Neural cell (in vitro differentiated cells): Measurements from ENCODE around the gene FTMT. TPM values are rescaled to one million over a fixed set of nuclear protein-coding genes. Genes with fewer than 3 reads are reported as not detected.
"Not testable (repeated sequence)": the region's sequence is repeated elsewhere in the genome, so short reads cannot be mapped to it uniquely, and the experiment has no call there.

ENCODE experiments used
- H2AFZ ChIP-seq: fragments of 200-600, 300-800 bp; sonication (generic), shearing (Covaris generic); 2 replicates; pipeline ENCODE4 v1.6.0; 2014; ENCODE audit warnings: low read depth, mild to moderate bottlenecking, antibody characterized with exemption, low read length, moderate library complexity
- H3F3A ChIP-seq: fragments of 200-600 bp; shearing (Covaris generic); 2 replicates; pipeline ENCODE4 v1.6.1; 2016; ENCODE audit warnings: mild to moderate bottlenecking, moderate library complexity, mixed read lengths, antibody characterized with exemption, low read length; ENCODE audit not compliant: insufficient read depth, poor library complexity, severe bottlenecking
- H3K27ac ChIP-seq: fragments of 200-600, 300-800 bp; sonication (generic), shearing (Covaris generic); 2 replicates; pipeline ENCODE4 v1.5.1; 2014; ENCODE audit warnings: mild to moderate bottlenecking, low read length, moderate library complexity
- H3K27me3 ChIP-seq: fragments of 300-800, 200-600 bp; sonication (generic), shearing (Covaris generic); 2 replicates; pipeline ENCODE4 v1.6.0; 2014; ENCODE audit warnings: mild to moderate bottlenecking, low read depth, low read length, moderate library complexity; ENCODE audit not compliant: insufficient read depth
- H3K36me3 ChIP-seq: fragments of 300-800, 200-600 bp; sonication (generic), shearing (Covaris generic); 2 replicates; pipeline ENCODE4 v1.5.1; 2014; ENCODE audit warnings: mild to moderate bottlenecking, antibody characterized with exemption, low read length, moderate library complexity; ENCODE audit not compliant: insufficient read depth
- H3K4me2 ChIP-seq: fragments of 300-800, 200-600 bp; sonication (generic), shearing (Covaris generic); 2 replicates; pipeline ENCODE4 v1.6.0; 2014; ENCODE audit warnings: mild to moderate bottlenecking, low read length
- H3K4me3 ChIP-seq: fragments of 300-800, 200-600 bp; sonication (generic), shearing (Covaris generic); 2 replicates; pipeline ENCODE4 v1.5.1; 2014; ENCODE audit warnings: mild to moderate bottlenecking, low read length, moderate library complexity
- H3K79me2 ChIP-seq: fragments of 200-600 bp; shearing (Covaris generic); replicated peaks from 2 replicates; pipeline ENCODE4 v1.6.0; 2014; ENCODE audit warnings: mild to moderate bottlenecking, low read length, moderate library complexity; ENCODE audit not compliant: insufficient read depth
- H3K9ac ChIP-seq: fragments of 300-800, 200-600 bp; sonication (generic), shearing (Covaris generic); 2 replicates; pipeline ENCODE4 v1.6.1; 2016; ENCODE audit warnings: mild to moderate bottlenecking, low read length, mixed read lengths
- H3K9me2 ChIP-seq: fragments of 200-600 bp; shearing (Covaris generic); 2 replicates; pipeline ENCODE4 v1.6.1; 2016; ENCODE audit warnings: mild to moderate bottlenecking, low read length, mixed read lengths; ENCODE audit not compliant: insufficient read depth
- H3K9me3 ChIP-seq: fragments of 200-600, 300-800 bp; sonication (generic), shearing (Covaris generic); 2 replicates; pipeline ENCODE4 v1.6.1; 2016; ENCODE audit warnings: mild to moderate bottlenecking, mixed run types, low read length, moderate library complexity, mixed read lengths
- H4K20me1 ChIP-seq: fragments of 200-600 bp; shearing (Covaris generic); 2 replicates; pipeline ENCODE4 v1.6.1; 2016; ENCODE audit warnings: mild to moderate bottlenecking, mixed run types; ENCODE audit not compliant: insufficient read depth
- CTCF ChIP-seq: fragments of 450-650 bp; IDR thresholded peaks from 2 replicates; pipeline ENCODE4 v1.5.1; 2014; ENCODE audit warnings: antibody characterized with exemption, mild to moderate bottlenecking, moderate library complexity; ENCODE audit not compliant: poor library complexity, severe bottlenecking
- EP300 ChIP-seq: fragments of 450-650 bp; conservative IDR thresholded peaks from 2 replicates; pipeline ENCODE4 v1.6.1; 2014; ENCODE audit warnings: antibody characterized with exemption, mild to moderate bottlenecking, moderate library complexity; ENCODE audit not compliant: poor library complexity, severe bottlenecking
- EZH2 ChIP-seq: fragments of 200-600, 300-800 bp; shearing (Covaris generic), sonication (generic); IDR thresholded peaks from 2 replicates; pipeline ENCODE4 v1.6.1; 2014; ENCODE audit warnings: antibody characterized with exemption, low read length, borderline replicate concordance, mild to moderate bottlenecking; ENCODE audit not compliant: insufficient read depth, poor library complexity, severe bottlenecking
- MXI1 ChIP-seq: fragments of 450-650 bp; conservative IDR thresholded peaks from 2 replicates; pipeline ENCODE4 v1.6.1; 2014; ENCODE audit warnings: antibody characterized with exemption, mild to moderate bottlenecking; ENCODE audit not compliant: poor library complexity, severe bottlenecking
- POLR2AphosphoS5 ChIP-seq: IDR thresholded peaks from 2 replicates; pipeline ENCODE4 v1.6.1; 2012
- RAD21 ChIP-seq: fragments of 450-650 bp; conservative IDR thresholded peaks from 2 replicates; pipeline ENCODE4 v1.6.1; 2014; ENCODE audit warnings: antibody characterized with exemption, mild to moderate bottlenecking, moderate library complexity
- REST ChIP-seq: IDR thresholded peaks from 2 replicates; pipeline ENCODE4 v1.6.1; 2012; ENCODE audit warnings: borderline replicate concordance
- SMC3 ChIP-seq: fragments of 450-650 bp; conservative IDR thresholded peaks from 2 replicates; pipeline ENCODE4 v1.6.1; 2014; ENCODE audit warnings: antibody characterized with exemption, mild to moderate bottlenecking, moderate library complexity; ENCODE audit not compliant: poor library complexity
- TAF1 ChIP-seq: IDR thresholded peaks from 2 replicates; pipeline ENCODE4 v1.6.1; 2012; ENCODE audit warnings: low read depth
- polyA minus RNA-seq: library from RNA; depleted of rRNA, polyadenylated mRNA; stranded (reverse); fragments of >200 nt; gene quantifications from 2 replicates; pipeline ENCODE4 v1.2.3, GENCODE V29; 2014
- polyA plus RNA-seq: library from polyadenylated mRNA; depleted of rRNA; stranded (reverse); fragments of >200 nt; gene quantifications from 2 replicates; pipeline ENCODE4 v1.2.3, GENCODE V29; 2014

FTMT gene
- polyA plus RNA-seq: not detected in 2 replicates
- polyA minus RNA-seq: not detected in 2 replicates

GRCh38 chr5:121851643-121852574, at the start of gene FTMT:
FTMT (plus strand) TSS chr5:121851882; CDS start chr5:121851964, 82 bp downstream.
- Histone ChIP-seq H3F3A (no peaks in the 10 kb centered on the region), H3K9me3 (no peaks in the 10 kb centered on the region)

GRCh38 chr5:121805251-121805650, 46.4 kb upstream of the FTMT start:
- not testable (repeated sequence) for H3K79me2 ChIP-seq, H3F3A ChIP-seq, H3K27ac ChIP-seq, H3K9me2 ChIP-seq, H3K36me3 ChIP-seq, H3K27me3 ChIP-seq, H4K20me1 ChIP-seq, H3K9ac ChIP-seq, H3K4me2 ChIP-seq, H3K9me3 ChIP-seq, H3K4me3 ChIP-seq, H2AFZ ChIP-seq

More at GRCh38 chr5:121851643-121852574, at the start of gene FTMT:
- H3K9ac ChIP-seq: no peak within 1 kb of the TSS
- H3K79me2 ChIP-seq: no peaks in the 10 kb centered on the region
- no peaks in the 10 kb centered on the region for H3K9me2 ChIP-seq
- TF ChIP-seq CTCF: no peak
- TF ChIP-seq EP300: no peak
- TF ChIP-seq RAD21: no peak
- no peak for TF ChIP-seq POLR2AphosphoS5
- TF ChIP-seq EZH2: no peak
- no peak for TF ChIP-seq REST
- TF ChIP-seq SMC3: no peak
- no peak for TF ChIP-seq TAF1
- TF ChIP-seq MXI1: no peak
- H4K20me1 ChIP-seq: no peaks in the 10 kb centered on the region
- no peaks in the 10 kb centered on the region for H3K36me3 ChIP-seq
- no peak within 1 kb of the TSS for H2AFZ ChIP-seq
- H3K27me3 ChIP-seq: no peaks in the 10 kb centered on the region
- no peak within 1 kb of the TSS for H3K4me2 ChIP-seq
- H3K4me3 ChIP-seq: no peak within 1 kb of the TSS
- no peak within 1 kb of the TSS for H3K27ac ChIP-seq
